Nephron (organoid): ENCODE data around the gene ZC3H7B.

Experiments
- H3K27ac Mint-ChIP-seq, 3 experiments: 2 replicates each; pipeline ENCODE4 v1.8.0; 2020; ENCODE audit warnings: mixed read lengths in 3 of 3, mild to moderate bottlenecking in 2 of 3, moderate library complexity in 1 of 3
- H3K27me3 Mint-ChIP-seq: 2 replicates; pipeline ENCODE4 v1.8.0; 2021; ENCODE audit warnings: low read depth, mild to moderate bottlenecking, moderate library complexity, mixed read lengths
- H3K36me3 Mint-ChIP-seq: 2 replicates; pipeline ENCODE4 v1.8.0; 2020; ENCODE audit warnings: low read depth, mixed read lengths
- H3K4me1 Mint-ChIP-seq: 2 replicates; pipeline ENCODE4 v1.8.0; 2020; ENCODE audit warnings: mixed read lengths
- H3K4me3 Mint-ChIP-seq, 3 experiments: 2 replicates each; pipeline ENCODE4 v1.8.0; 2020; ENCODE audit warnings: mild to moderate bottlenecking in 3 of 3, mixed read lengths in 3 of 3, moderate library complexity in 2 of 3
- H3K9me3 Mint-ChIP-seq: 2 replicates; pipeline ENCODE4 v1.8.0; 2020; ENCODE audit warnings: mixed read lengths
- TF ChIP-seq, protein P1 (sequence below), 3 experiments: fragments of 200-600 bp; sonication (generic); IDR thresholded peaks; one replicate each; pipeline ENCODE4 v1.5.0; 2021; ENCODE audit warnings: antibody characterized with exemption in 3 of 3; ENCODE audit not compliant: unreplicated experiment in 3 of 3

ZC3H7B gene

DNA sequence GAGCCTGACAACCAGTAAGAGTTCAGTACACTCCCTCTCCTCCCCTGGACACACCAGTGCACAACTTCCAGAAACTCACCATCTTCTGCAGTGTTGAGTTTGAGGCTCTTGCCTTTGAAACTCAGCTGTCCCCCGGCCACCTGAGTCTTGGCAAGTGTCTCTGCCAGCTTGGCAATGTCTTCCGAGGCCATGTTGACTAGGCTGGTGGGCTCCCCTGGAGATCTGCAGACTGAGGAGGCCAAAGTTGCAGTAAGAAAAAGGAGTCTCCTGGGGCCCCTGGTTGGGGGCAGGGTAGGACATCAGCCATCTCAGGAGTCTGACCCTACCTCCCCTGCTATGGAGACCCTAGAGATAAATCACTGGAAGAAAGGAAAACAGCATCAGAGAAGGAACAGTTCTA is 20.5 kb upstream of the ZC3H7B start:
- H3K27me3 Mint-ChIP-seq = no peaks in the 10 kb centered on the region
- H3K27ac Mint-ChIP-seq = no peak overlapping the region
- peaks cover 38% of the 10 kb centered on the region for H3K36me3 Mint-ChIP-seq
- TF ChIP-seq, protein P1, sequence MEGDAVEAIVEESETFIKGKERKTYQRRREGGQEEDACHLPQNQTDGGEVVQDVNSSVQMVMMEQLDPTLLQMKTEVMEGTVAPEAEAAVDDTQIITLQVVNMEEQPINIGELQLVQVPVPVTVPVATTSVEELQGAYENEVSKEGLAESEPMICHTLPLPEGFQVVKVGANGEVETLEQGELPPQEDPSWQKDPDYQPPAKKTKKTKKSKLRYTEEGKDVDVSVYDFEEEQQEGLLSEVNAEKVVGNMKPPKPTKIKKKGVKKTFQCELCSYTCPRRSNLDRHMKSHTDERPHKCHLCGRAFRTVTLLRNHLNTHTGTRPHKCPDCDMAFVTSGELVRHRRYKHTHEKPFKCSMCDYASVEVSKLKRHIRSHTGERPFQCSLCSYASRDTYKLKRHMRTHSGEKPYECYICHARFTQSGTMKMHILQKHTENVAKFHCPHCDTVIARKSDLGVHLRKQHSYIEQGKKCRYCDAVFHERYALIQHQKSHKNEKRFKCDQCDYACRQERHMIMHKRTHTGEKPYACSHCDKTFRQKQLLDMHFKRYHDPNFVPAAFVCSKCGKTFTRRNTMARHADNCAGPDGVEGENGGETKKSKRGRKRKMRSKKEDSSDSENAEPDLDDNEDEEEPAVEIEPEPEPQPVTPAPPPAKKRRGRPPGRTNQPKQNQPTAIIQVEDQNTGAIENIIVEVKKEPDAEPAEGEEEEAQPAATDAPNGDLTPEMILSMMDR (IDR thresholded peaks at IDR 0.05; ENCODE audit: unreplicated experiment in 3 of 3) = no peak
- no peaks in the 10 kb centered on the region for H3K9me3 Mint-ChIP-seq
- H3K4me3 Mint-ChIP-seq = no peak overlapping the region
- H3K4me1 Mint-ChIP-seq = no peaks in the 10 kb centered on the region

DNA sequence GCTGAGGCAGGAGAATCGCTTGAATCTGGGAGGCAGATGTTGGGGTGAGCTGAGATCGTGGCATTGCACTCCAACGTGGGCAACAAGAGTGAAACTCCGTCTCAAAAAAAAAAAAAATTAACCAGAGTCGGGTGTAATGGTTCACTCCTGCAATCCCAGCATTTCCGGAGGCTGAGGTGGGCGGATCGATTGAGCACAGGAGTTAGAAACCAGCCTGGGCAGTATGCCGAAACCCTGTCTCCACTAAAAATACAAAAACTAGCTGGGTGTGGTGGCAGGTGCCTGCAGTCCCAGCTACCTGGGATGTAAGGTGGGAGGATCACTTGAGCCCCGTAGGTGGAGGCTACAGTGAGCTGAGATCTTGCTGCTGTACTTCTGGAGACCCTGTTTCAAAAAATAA is 16.9 kb upstream of the ZC3H7B start:
- Mint-ChIP-seq H3K4me1 (peaks cover 11% of the 10 kb centered on the region), H3K36me3 (peaks cover 22% of the 10 kb centered on the region), H3K9me3 (no peaks in the 10 kb centered on the region), H3K4me3 (peak overlapping the region; percentile 89 to 96 (median 92)), H3K27ac (no peak overlapping the region), H3K27me3 (no peaks in the 10 kb centered on the region)
- TF ChIP-seq, protein P1 (IDR thresholded peaks at IDR 0.05; ENCODE audit: unreplicated experiment in 3 of 3) = no peak

DNA sequence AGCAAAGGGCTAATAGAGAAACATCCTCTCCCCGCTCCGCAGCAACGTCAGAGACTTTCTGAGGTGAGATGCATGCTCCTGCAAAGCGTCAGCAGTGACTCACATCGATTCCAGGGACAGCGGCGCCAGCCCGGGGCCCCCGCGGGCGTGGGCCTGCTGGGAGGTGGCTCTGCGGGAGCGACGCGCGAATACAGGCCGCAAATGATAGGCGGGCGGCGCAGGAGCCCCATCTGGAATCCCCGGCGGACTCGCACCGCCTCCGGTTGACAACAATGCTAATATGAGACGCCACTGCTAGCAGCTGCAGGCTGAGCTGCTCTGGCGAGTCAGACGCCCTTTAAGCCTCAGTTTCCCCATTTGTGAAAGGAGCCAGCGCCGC is 15.9 kb upstream of the ZC3H7B start:
- Mint-ChIP-seq H3K4me1 (peaks cover 12% of the 10 kb centered on the region), H3K36me3 (peaks cover 20% of the 10 kb centered on the region), H3K27ac (peak overlapping the region in 2 of 3 experiments; percentile 46 to 56), H3K9me3 (no peaks in the 10 kb centered on the region), H3K4me3 (peak overlapping the region; percentile 89 to 96 (median 92)), H3K27me3 (no peaks in the 10 kb centered on the region)
- TF ChIP-seq, protein P1 (IDR thresholded peaks at IDR 0.05; ENCODE audit: unreplicated experiment in 3 of 3) = no peak

DNA sequence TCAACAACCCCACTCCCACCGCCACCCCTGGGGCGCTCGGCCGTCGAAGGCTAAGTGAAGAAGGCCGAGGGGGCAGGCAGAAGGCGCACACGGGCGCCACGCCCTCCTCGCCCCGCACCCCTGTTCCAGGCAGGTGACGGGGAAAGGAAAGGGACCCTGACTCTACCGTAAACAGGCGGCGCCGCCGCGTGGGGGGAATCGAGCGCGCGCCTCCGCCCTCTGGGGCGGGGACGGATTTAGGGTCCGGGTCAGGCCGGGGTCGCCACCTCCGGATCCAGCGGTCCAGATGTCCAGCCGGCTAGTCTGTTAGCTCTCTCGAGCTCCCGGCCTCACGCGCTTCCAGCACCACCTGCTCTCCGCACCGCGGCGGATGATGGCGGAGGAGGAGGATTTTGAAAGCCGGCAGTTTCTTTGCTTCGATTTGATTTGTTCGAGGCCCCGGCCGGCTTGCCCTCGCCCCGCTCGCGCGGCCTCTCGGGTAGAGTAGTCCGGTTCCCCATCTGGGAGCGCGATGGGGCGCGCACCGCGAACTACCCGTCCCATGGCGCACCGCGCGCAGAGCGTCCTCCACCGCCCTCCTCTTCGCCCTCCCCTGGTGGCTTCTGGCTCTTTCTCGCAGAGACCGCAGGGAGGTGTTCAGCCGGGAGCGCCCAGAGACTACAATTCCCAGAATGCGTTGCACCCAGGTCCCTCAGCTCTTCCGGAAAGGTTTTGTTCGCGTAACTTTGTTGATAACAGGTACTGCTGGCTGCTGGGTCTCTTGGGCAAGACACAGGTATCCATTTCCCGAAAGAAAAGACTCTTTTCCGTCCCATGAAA is 15.3 kb upstream of the ZC3H7B start, which contains the start of gene RANGAP1:
Gene RANGAP1 (minus strand): TSS at position 368 of the 819 bp plus-strand sequence. CDS start 5,143 bp downstream, outside the sequence.
- no peaks in the 10 kb centered on the region for H3K27me3 Mint-ChIP-seq
- TF ChIP-seq, protein P1 (IDR thresholded peaks at IDR 0.05; ENCODE audit: unreplicated experiment in 3 of 3) = no peak
- peaks cover 14% of the 10 kb centered on the region for H3K36me3 Mint-ChIP-seq
- H3K27ac Mint-ChIP-seq = peak within 1 kb of the TSS; percentile 93 to 96 (median 94)
- peaks cover 18% of the 10 kb centered on the region for H3K4me1 Mint-ChIP-seq
- no peaks in the 10 kb centered on the region for H3K9me3 Mint-ChIP-seq
- H3K4me3 Mint-ChIP-seq = peak within 1 kb of the TSS; percentile 89 to 96 (median 92)

DNA sequence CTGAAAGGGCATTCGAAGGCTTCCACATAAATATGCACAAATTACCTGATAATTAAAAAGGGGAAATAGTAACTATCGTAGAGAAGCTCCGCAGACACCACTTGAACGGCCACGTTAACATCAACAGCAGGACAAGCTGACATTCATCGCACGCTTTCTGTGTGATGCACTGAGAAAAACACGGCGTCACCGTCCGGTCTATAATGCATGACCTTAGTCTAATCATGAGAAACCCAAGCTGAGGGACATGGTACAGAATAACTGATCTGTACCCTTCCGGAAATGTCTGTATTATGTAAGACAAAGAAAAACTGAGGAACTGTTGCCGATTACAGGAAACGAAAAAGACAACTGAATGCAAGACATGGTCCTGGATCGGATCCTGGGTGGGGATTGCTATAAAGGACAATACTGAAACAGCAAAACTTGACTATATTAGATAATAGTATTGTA is 14.7 kb upstream of the ZC3H7B start:
- peak overlapping the region; percentile 93 to 96 (median 94) for H3K27ac Mint-ChIP-seq
- no peaks in the 10 kb centered on the region for H3K27me3 Mint-ChIP-seq
- peak overlapping the region; percentile 89 to 96 (median 92) for H3K4me3 Mint-ChIP-seq
- H3K36me3 Mint-ChIP-seq = peaks cover 9% of the 10 kb centered on the region
- H3K4me1 Mint-ChIP-seq = peaks cover 18% of the 10 kb centered on the region
- H3K9me3 Mint-ChIP-seq = no peaks in the 10 kb centered on the region
- TF ChIP-seq, protein P1 (IDR thresholded peaks at IDR 0.05; ENCODE audit: unreplicated experiment in 3 of 3) = no peak
